Measurements from ENCODE around the gene ISLR2.
A peak's percentile ranks its signal among the peaks of the same experiment; 100 is the strongest.

Gene ISLR2

GRCh38 chr15:74176262-74177214, 46.2 kb downstream of the ISLR2 start:
- TF ChIP-seq, protein P1, sequence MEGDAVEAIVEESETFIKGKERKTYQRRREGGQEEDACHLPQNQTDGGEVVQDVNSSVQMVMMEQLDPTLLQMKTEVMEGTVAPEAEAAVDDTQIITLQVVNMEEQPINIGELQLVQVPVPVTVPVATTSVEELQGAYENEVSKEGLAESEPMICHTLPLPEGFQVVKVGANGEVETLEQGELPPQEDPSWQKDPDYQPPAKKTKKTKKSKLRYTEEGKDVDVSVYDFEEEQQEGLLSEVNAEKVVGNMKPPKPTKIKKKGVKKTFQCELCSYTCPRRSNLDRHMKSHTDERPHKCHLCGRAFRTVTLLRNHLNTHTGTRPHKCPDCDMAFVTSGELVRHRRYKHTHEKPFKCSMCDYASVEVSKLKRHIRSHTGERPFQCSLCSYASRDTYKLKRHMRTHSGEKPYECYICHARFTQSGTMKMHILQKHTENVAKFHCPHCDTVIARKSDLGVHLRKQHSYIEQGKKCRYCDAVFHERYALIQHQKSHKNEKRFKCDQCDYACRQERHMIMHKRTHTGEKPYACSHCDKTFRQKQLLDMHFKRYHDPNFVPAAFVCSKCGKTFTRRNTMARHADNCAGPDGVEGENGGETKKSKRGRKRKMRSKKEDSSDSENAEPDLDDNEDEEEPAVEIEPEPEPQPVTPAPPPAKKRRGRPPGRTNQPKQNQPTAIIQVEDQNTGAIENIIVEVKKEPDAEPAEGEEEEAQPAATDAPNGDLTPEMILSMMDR (conservative IDR thresholded peaks at IDR 0.05; ENCODE audit: low read depth, low read length), result no peak
- peak; percentile 34 for DNase-seq (ENCODE audit: low read depth)
- peak overlapping the region; percentile 5 for H3K4me3 ChIP-seq (ENCODE audit: low read depth, low read length)

- no peak for DNase-seq (ENCODE audit: low read depth)
- TF ChIP-seq, protein P1 (conservative IDR thresholded peaks at IDR 0.05; ENCODE audit: low read depth, low read length), result no peak
- no peak overlapping the region for H3K4me3 ChIP-seq (ENCODE audit: low read depth, low read length)
Measured at GRCh38 chr15:74178326-74179100, 48.1 kb downstream of the ISLR2 start.

DNA sequence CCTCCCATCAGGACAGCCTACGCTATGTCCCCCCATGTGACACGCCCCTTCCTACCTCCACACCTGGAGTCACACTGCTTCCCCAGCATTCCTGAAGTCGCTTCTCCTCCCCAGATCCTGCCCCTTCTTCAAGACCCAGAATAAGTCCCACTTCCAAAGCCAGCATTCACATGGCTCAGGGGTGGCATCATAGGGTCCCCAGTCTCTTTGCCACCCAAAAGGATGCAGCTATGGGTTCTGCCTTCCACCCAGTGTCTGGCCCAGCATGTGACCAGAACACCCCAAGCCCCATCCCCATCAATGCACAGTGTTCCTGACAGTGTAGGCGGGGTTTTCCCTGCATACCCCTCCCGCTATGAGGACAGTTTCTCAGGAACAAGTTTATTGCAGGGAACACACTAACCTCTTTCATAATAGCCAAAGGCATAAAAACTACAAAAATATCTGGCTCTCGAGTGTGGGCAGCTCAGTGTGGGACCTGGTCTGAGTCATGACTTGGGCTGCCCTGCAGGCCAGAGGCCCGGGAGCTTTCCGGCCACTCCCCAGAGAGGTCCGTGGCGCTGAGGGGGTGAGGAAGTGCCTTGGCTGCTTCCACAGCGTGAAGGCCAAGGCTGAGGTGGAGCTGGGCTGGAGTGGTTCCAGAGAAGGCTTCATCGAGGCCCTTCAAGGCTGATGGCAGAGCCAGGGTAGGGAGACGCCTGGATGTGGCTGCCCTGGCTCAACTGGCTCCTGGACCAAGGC, 48.9 kb downstream of the ISLR2 start:
- TF ChIP-seq, protein P1 (conservative IDR thresholded peaks at IDR 0.05; ENCODE audit: low read depth, low read length), result no peak
- DNase-seq (ENCODE audit: low read depth), result peak; percentile 96
- H3K4me3 ChIP-seq (ENCODE audit: low read depth, low read length), result no peak overlapping the region

DNA sequence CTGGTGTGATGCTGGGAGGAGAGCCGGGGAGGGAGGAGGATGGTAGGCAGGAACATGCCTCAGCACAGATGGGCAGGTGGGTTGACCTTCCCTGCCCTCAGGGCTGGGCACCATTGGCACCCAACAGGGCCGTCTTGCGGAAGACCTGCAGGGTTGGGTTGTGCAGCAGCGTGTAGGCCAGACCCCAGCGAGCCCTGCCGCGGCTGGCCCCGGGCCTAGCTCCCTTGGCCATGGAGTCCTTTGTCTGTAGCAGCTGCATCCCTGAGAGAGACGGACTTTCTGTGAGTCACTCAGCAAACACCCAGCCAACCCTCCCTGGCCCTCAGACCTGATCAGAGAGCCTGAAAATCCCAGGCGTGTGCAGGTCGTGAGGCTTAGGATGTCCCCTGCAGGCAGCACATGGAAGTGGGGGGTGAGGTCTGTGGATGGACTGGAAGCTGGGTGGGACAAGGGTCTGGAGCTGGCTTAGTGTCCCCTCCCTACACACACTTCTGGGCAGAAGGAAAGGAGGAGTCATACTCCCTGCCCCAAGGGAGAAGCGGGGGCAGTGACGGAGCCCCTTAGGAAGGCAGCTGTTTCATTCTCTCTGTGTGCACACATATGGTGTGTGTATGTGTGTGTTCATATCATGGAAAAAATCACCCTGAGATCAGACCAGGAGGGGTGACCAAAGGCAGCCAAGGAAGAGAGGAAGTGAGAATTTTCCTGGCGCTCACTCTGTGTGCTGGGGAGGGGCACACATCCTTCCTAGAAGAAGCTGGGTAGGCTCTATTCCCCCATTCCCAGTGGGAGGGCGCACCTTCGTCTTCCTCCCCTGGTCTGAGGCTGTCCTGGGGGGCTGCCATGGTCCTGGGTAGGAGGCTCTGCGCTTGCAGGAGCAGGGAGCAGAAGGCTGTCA, 49.8 kb downstream of the ISLR2 start:
- no peak overlapping the region for H3K4me3 ChIP-seq (ENCODE audit: low read depth, low read length)
- DNase-seq (ENCODE audit: low read depth), result peak; percentile 83
- TF ChIP-seq, protein P1 (conservative IDR thresholded peaks at IDR 0.05; ENCODE audit: low read depth, low read length), result peak; percentile 47

DNA sequence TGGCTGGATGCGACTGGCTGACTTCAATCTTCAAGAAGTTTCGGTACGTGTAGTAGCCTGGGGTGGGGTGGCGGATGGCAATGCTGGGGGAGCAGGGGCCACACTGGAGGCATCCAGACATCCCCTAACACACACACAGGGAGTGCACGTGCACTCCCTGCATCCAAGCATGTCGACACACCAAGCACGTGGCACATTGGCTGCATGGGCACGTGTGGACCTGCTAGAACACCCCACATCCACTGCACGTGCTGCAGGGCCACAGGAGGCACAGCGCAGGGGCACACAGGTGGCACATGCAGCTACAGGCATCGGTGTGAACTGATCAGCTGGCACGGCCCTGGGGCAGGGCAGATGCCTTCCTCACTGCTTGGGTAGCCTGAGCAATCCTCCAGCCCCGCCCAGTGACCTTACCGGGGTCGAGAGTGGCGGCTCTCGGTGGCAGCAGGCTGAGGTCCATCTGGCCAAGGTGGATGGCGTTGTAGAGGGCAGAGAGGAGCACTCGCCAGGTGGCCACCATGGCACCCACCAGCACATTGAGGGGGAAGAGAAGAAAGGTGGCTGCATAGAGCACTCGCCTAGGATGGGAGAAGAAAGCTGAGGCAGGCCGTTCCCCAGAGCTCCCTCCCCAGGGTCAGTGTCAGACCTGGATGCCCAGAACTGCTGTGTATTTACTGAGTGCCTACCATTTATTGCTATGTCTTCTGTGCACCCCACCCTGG, 50.7 kb downstream of the ISLR2 start:
- TF ChIP-seq, protein P1 (conservative IDR thresholded peaks at IDR 0.05; ENCODE audit: low read depth, low read length), result no peak
- no peak for DNase-seq (ENCODE audit: low read depth)
- no peak overlapping the region for H3K4me3 ChIP-seq (ENCODE audit: low read depth, low read length)
